Measurements from ENCODE around the gene RPL38.

The RPL38 gene

GRCh38 chr17:74211141-74211911 lies 7.8 kb downstream of the RPL38 start:
- no peak for DNase-seq (ENCODE audit: low read depth)

GRCh38 chr17:74211912-74212208 lies 8.4 kb downstream of the RPL38 start:
- no peak for DNase-seq (ENCODE audit: low read depth)

GRCh38 chr17:74212209-74212912 lies 8.9 kb downstream of the RPL38 start:
- DNase-seq (ENCODE audit: low read depth), result no peak

GRCh38 chr17:74212913-74213791 lies 9.7 kb downstream of the RPL38 start, which contains the start of gene TTYH2:
TTYH2 (plus strand) TSS chr17:74213571; CDS start chr17:74213588, 17 bp downstream.
- DNase-seq (ENCODE audit: low read depth), result peak; percentile 61

GRCh38 chr17:74213861-74214391 lies 10.4 kb downstream of the RPL38 start:
- no peak for DNase-seq (ENCODE audit: low read depth)

- no peak for DNase-seq (ENCODE audit: low read depth)
These were observed 11.2 kb downstream of the RPL38 start for GRCh38 chr17:74214484-74215341.

- DNase-seq (ENCODE audit: low read depth), result no peak
These were observed 11.9 kb downstream of the RPL38 start for GRCh38 chr17:74215342-74215727.

GRCh38 chr17:74216505-74216904 lies 13.0 kb downstream of the RPL38 start:
- no peak for DNase-seq (ENCODE audit: low read depth)

GRCh38 chr17:74217037-74217730 lies 13.7 kb downstream of the RPL38 start:
- no peak for DNase-seq (ENCODE audit: low read depth)

- no peak for DNase-seq (ENCODE audit: low read depth)
These were observed 14.4 kb downstream of the RPL38 start for GRCh38 chr17:74217888-74218287.

- DNase-seq (ENCODE audit: low read depth), result no peak
These were observed 15.0 kb downstream of the RPL38 start for GRCh38 chr17:74218436-74218835.

GRCh38 chr17:74219576-74220133 lies 16.2 kb downstream of the RPL38 start:
- DNase-seq (ENCODE audit: low read depth), result no peak

- no peak for DNase-seq (ENCODE audit: low read depth)
These were observed 16.7 kb downstream of the RPL38 start for GRCh38 chr17:74220219-74220618.

GRCh38 chr17:74220946-74221818 lies 17.7 kb downstream of the RPL38 start:
- DNase-seq (ENCODE audit: low read depth), result no peak

- DNase-seq (ENCODE audit: low read depth), result no peak
These were observed 18.9 kb downstream of the RPL38 start for GRCh38 chr17:74222399-74222798.

GRCh38 chr17:74223901-74224300 lies 20.4 kb downstream of the RPL38 start:
- no peak for DNase-seq (ENCODE audit: low read depth)

- DNase-seq (ENCODE audit: low read depth), result no peak
These were observed 21.7 kb downstream of the RPL38 start for GRCh38 chr17:74224959-74225725.

- no peak for DNase-seq (ENCODE audit: low read depth)
These were observed 22.8 kb downstream of the RPL38 start for GRCh38 chr17:74226252-74226651.

All from activated T-cell treated with anti-CD3 and anti-CD28 coated beads for 24 hours (primary cell).